Breast epithelium (tissue), 3 donors: ENCODE data around the gene CHI3L2.

Experiments
- CTCF ChIP-seq, 3 donors: fragments of 450-650 bp; IDR thresholded peaks; one replicate each; pipeline ENCODE4 v1.5.1; 2016 to 2017; ENCODE audit warnings: antibody characterized with exemption in 3 of 3, mild to moderate bottlenecking in 3 of 3, moderate library complexity in 3 of 3
- POLR2AphosphoS5 ChIP-seq, 3 donors: sonication (generic); formaldehyde crosslinking; IDR thresholded peaks; one replicate each; pipeline ENCODE4 v1.6.1; 2017; ENCODE audit warnings: antibody characterized with exemption in 3 of 3

DNA sequence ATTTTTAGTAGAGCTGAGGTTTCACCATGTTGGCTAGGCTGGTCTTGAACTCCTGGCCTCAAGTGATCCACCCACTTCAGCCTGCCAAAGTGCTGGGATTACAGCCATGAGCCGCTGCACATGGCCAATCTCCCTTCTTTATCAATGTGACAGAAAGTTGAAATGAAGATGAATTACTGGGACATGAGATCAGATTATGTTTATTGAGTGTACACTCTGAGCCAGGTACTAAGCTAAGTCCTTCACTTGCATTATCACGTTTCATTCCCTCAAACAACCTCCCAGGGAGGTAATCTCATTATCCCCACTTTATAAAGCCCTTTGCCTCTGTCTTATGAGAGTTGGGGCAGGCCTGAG lies 6.3 kb upstream of the CHI3L2 start:
- TF ChIP-seq POLR2AphosphoS5 (IDR thresholded peaks at IDR 0.05) (no peak), CTCF (IDR thresholded peaks at IDR 0.05) (no peak)
